Adipocyte (in vitro differentiated cells): ENCODE results near the gene JPH2.
A peak's percentile ranks its signal among the peaks of the same experiment; 100 is the strongest.

Source experiments
- DNase-seq: peaks from one replicate; pipeline ENCODE4 v3.0.0-alpha.2; 2015; ENCODE audit warnings: low read depth
- H3K27me3 ChIP-seq: replicated peaks from 2 replicates; pipeline ENCODE4 v1.7.0; 2013; ENCODE audit warnings: mild to moderate bottlenecking, low read length, moderate library complexity; ENCODE audit not compliant: control insufficient read depth, insufficient read depth
- H3K36me3 ChIP-seq: 2 replicates; pipeline ENCODE4 v1.7.0; 2013; ENCODE audit warnings: low read length, mild to moderate bottlenecking, moderate library complexity; ENCODE audit not compliant: control insufficient read depth, insufficient read depth, severe bottlenecking
- H3K4me1 ChIP-seq: 2 replicates; pipeline ENCODE4 v1.7.0; 2013; ENCODE audit warnings: mild to moderate bottlenecking, low read length, moderate library complexity; ENCODE audit not compliant: control insufficient read depth, insufficient read depth
- H3K4me3 ChIP-seq: 2 replicates; pipeline ENCODE4 v1.7.0; 2013; ENCODE audit warnings: mild to moderate bottlenecking, low read length, moderate library complexity
- H3K9ac ChIP-seq: 2 replicates; pipeline ENCODE4 v1.7.0; 2013; ENCODE audit warnings: mild to moderate bottlenecking, low read length, moderate library complexity
- H3K9me3 ChIP-seq: 2 replicates; pipeline ENCODE4 v1.7.0; 2013; ENCODE audit warnings: mild to moderate bottlenecking, low read length, moderate library complexity; ENCODE audit not compliant: control insufficient read depth

JPH2 gene

DNA sequence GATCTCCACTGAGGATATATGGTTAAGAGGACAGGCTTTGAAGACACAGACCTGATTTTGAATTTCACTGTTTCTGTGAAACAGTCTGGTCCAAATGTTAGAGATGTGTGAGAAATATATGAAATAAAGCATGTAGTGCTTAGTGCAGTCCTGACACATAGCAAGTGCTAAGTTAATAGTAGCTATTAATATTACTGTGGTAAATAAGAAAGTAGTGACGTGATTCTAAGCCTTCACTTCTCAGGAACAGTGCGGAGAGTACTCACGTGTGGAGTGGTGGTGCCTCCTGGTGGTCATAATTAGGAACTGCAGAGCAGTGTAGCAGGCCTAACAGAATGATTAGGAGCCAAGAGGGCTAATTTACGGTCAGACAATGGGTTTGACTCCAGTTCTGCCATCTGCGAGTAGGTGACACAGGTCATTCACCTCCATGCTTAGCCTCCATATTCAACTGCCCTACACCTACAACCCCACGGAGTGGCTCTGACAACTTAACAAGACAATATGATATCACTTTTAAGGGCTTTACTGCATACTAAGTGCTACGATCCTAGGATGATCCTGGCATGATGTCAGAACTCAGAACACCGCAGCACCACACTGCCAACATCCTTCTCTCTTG lies 106.2 kb downstream of the JPH2 start:
- no peak overlapping the region for H3K9ac ChIP-seq
- no peaks in the 10 kb centered on the region for H3K36me3 ChIP-seq
- no peaks in the 10 kb centered on the region for H3K27me3 ChIP-seq
- DNase-seq = peak; percentile 91
- H3K4me1 ChIP-seq = peaks cover 3% of the 10 kb centered on the region
- no peak overlapping the region for H3K4me3 ChIP-seq
- H3K9me3 ChIP-seq = no peaks in the 10 kb centered on the region

- Histone ChIP-seq H3K9me3 (no peaks in the 10 kb centered on the region), H3K36me3 (no peaks in the 10 kb centered on the region), H3K9ac (no peak overlapping the region), H3K27me3 (no peaks in the 10 kb centered on the region), H3K4me1 (peaks cover 3% of the 10 kb centered on the region), H3K4me3 (no peak overlapping the region)
- DNase-seq = no peak
Observed at GRCh38 chr20:44080064-44080463, 106.9 kb downstream of the JPH2 start.

- Histone ChIP-seq H3K4me1 (peaks cover 6% of the 10 kb centered on the region), H3K9me3 (no peaks in the 10 kb centered on the region), H3K36me3 (no peaks in the 10 kb centered on the region), H3K27me3 (no peaks in the 10 kb centered on the region), H3K4me3 (no peak overlapping the region), H3K9ac (no peak overlapping the region)
- DNase-seq = no peak
Observed at GRCh38 chr20:44079291-44079690, 107.7 kb downstream of the JPH2 start.

DNA sequence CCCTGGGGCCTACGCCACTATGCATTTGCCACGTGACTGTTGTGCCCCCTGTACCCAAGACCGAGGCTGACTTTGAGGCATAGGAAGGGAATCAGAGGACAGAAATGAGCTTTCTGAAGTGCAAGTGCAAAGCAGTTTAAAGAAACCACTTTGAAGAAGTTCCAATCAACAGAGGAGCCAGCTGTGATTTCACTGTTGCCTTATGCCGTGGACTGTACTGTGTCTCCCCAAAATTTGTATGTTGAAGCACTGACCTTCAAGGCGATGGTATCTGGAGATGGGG lies 111.1 kb downstream of the JPH2 start:
- Histone ChIP-seq H3K9ac (no peak overlapping the region), H3K27me3 (peaks cover 20% of the 10 kb centered on the region), H3K36me3 (no peaks in the 10 kb centered on the region), H3K9me3 (no peaks in the 10 kb centered on the region), H3K4me1 (peaks cover 3% of the 10 kb centered on the region), H3K4me3 (no peak overlapping the region)
- no peak for DNase-seq

- H3K9me3 ChIP-seq = no peaks in the 10 kb centered on the region
- DNase-seq = no peak
- H3K36me3 ChIP-seq = no peaks in the 10 kb centered on the region
- H3K27me3 ChIP-seq = peaks cover 24% of the 10 kb centered on the region
- no peak overlapping the region for H3K4me3 ChIP-seq
- no peak overlapping the region for H3K9ac ChIP-seq
- peaks cover 3% of the 10 kb centered on the region for H3K4me1 ChIP-seq
Observed at GRCh38 chr20:44075191-44075949, 111.6 kb downstream of the JPH2 start.

DNA sequence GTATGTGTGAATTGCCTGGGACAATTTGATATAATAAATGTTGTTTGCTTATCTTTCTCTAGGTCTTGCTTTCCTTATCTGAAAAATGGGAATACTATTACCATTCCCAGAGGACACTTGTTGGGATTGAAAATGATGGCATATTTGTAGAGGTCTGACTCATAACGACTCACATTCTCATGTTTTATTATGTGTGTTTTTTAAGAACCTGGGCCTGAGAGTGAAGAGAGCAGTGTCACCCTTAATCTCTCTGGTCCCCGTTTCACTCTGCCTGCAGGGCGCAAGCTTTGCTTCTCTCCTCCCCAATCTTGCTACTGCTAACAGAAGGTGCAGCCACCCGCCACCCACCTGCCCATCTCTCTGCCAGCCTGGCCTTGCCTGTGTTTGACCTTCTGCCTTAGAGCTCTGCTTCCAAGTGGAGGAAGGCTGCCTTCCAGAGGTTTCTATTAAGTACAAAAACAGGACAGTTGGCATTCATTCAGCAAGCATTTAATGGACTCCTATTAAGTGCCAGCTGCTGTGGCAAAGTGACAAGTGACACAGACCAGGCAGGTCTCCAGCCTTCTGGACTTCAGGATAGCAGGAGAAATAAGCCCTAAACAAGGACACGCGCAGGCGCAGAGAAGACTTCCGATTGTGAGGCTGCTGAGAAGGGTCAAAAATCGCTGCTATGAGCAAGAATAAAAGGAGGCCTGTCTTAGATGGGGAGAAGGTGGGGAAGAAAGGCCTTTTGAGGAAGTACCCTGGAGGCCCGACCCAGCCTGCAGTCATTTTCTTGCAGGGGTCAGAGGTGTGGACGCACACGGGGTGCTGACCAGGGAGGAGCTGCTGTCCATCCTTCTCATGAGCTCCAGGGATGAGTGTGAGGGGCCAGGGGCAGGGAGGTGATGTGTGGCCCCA lies 112.5 kb downstream of the JPH2 start:
- peaks cover 3% of the 10 kb centered on the region for H3K4me1 ChIP-seq
- peak; percentile 46 for DNase-seq
- H3K4me3 ChIP-seq = no peak overlapping the region
- H3K36me3 ChIP-seq = no peaks in the 10 kb centered on the region
- no peaks in the 10 kb centered on the region for H3K9me3 ChIP-seq
- H3K9ac ChIP-seq = no peak overlapping the region
- H3K27me3 ChIP-seq = peaks cover 24% of the 10 kb centered on the region

- no peak for DNase-seq
- no peak overlapping the region for H3K9ac ChIP-seq
- peaks cover 3% of the 10 kb centered on the region for H3K4me1 ChIP-seq
- no peaks in the 10 kb centered on the region for H3K36me3 ChIP-seq
- peaks cover 24% of the 10 kb centered on the region for H3K27me3 ChIP-seq
- no peak overlapping the region for H3K4me3 ChIP-seq
- no peaks in the 10 kb centered on the region for H3K9me3 ChIP-seq
Observed at GRCh38 chr20:44073675-44074071, 113.3 kb downstream of the JPH2 start.

DNA sequence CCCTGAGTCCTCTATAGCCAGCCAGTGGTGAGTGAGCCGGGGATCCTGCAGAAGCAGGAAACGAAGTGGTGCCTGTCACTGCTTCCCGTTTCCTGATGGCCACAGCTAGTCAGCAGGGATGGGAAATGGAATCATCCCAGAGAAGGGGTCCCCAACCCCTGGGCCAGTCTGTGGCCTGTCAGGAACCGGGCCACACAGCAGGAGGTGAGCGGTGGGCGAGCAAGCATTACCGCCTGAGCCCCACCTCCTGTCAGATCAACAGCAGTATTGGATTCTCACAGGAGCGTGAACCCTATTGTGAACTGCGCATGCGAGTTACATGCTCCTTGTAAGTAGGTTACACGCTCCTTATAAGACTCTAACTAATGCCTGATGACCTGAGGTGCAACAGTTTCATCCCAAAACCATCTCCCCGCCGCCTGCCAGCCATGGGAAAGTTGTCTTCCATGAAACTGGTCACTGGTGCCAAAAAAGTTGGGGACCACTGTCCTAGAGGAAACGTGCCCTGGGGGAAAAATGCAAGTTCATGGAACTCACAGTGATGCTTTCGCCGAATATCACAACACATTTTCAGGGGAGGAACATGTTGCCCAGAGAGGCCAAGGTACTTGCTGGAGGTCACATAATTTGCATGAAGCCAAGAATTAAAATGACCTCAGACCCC lies 113.8 kb downstream of the JPH2 start:
- Histone ChIP-seq H3K4me3 (no peak overlapping the region), H3K36me3 (no peaks in the 10 kb centered on the region), H3K4me1 (peaks cover 3% of the 10 kb centered on the region), H3K9ac (no peak overlapping the region), H3K9me3 (no peaks in the 10 kb centered on the region), H3K27me3 (peaks cover 24% of the 10 kb centered on the region)
- DNase-seq = no peak

GRCh38 chr20:44072384-44072783 lies 114.6 kb downstream of the JPH2 start:
- no peak for DNase-seq
- H3K4me1 ChIP-seq = peaks cover 3% of the 10 kb centered on the region
- no peak overlapping the region for H3K4me3 ChIP-seq
- H3K36me3 ChIP-seq = no peaks in the 10 kb centered on the region
- no peaks in the 10 kb centered on the region for H3K9me3 ChIP-seq
- H3K27me3 ChIP-seq = peaks cover 27% of the 10 kb centered on the region
- no peak overlapping the region for H3K9ac ChIP-seq

DNA sequence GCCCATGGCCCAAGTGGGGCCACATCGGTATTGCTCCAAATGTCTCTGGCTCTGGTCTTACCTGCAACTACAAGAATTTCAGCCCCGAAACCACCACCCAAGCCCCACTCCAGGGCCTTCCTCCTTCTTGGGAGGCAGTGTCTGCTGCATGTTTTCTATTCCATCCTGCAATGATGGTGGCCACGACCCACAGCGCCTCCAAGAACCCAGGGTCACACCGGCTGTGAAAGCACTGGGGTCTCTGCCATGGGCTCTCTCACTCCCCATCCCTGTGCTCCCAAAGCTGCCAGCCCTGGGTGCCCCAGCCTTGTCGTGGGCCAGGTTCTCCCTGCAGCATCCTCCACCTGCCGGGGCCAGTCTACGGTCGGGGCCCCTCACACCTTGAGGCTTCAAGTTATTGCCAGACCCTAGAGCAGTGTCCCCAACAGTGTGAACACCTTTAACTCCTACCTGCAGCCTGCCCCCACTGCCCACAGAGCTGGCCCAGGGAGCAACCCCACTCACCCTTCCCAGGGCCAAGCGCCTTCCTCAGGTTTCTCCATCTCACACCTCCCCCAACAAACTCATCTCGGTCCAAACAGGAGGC lies 115.4 kb downstream of the JPH2 start:
- H3K36me3 ChIP-seq = no peaks in the 10 kb centered on the region
- no peak for DNase-seq
- H3K4me1 ChIP-seq = peaks cover 3% of the 10 kb centered on the region
- H3K4me3 ChIP-seq = no peak overlapping the region
- H3K27me3 ChIP-seq = peaks cover 30% of the 10 kb centered on the region
- H3K9me3 ChIP-seq = no peaks in the 10 kb centered on the region
- H3K9ac ChIP-seq = no peak overlapping the region

- Histone ChIP-seq H3K4me3 (no peak overlapping the region), H3K27me3 (peaks cover 34% of the 10 kb centered on the region)
- DNase-seq = no peak
Observed at GRCh38 chr20:44071057-44071456, 115.9 kb downstream of the JPH2 start.

More at GRCh38 chr20:44071057-44071456, 115.9 kb downstream of the JPH2 start:
- Histone ChIP-seq H3K36me3 (no peaks in the 10 kb centered on the region), H3K4me1 (peaks cover 3% of the 10 kb centered on the region), H3K9me3 (no peaks in the 10 kb centered on the region), H3K9ac (no peak overlapping the region)
